ENCODE data around the gene OSBPL6.
"Not testable (repeated sequence)": the region's sequence is repeated elsewhere in the genome, so short reads cannot be mapped to it uniquely, and the experiment has no call there.

The OSBPL6 gene

GRCh38 chr2:178414266-178415247 lies 220.2 kb downstream of the OSBPL6 start:
- peak; percentile 94 for DNase-seq

GRCh38 chr2:178415979-178416378 lies 221.7 kb downstream of the OSBPL6 start:
- no peak for DNase-seq

- no peak for DNase-seq
Observed at GRCh38 chr2:178417916-178418315, 223.6 kb downstream of the OSBPL6 start.

GRCh38 chr2:178418426-178418825 lies 224.1 kb downstream of the OSBPL6 start:
- DNase-seq, result no peak

GRCh38 chr2:178419123-178419522 lies 224.8 kb downstream of the OSBPL6 start:
- peak; percentile 34 for DNase-seq

GRCh38 chr2:178420463-178420999 lies 226.2 kb downstream of the OSBPL6 start:
- DNase-seq, result no peak

GRCh38 chr2:178422097-178422496 lies 227.8 kb downstream of the OSBPL6 start:
- no peak for DNase-seq

GRCh38 chr2:178423746-178424145 lies 229.4 kb downstream of the OSBPL6 start:
- DNase-seq, result not testable (repeated sequence)

- no peak for DNase-seq
Observed at GRCh38 chr2:178425255-178425827, 231.0 kb downstream of the OSBPL6 start.

GRCh38 chr2:178426388-178426787 lies 232.1 kb downstream of the OSBPL6 start:
- no peak for DNase-seq

GRCh38 chr2:178427458-178427857 lies 233.1 kb downstream of the OSBPL6 start:
- no peak for DNase-seq

- no peak for DNase-seq
Observed at GRCh38 chr2:178428396-178428806, 234.1 kb downstream of the OSBPL6 start.

- no peak for DNase-seq
Observed at GRCh38 chr2:178429336-178429735, 235.0 kb downstream of the OSBPL6 start.

GRCh38 chr2:178436662-178437061 lies 242.3 kb downstream of the OSBPL6 start:
- no peak for DNase-seq

- DNase-seq, result no peak
Observed at GRCh38 chr2:178441426-178441825, 247.1 kb downstream of the OSBPL6 start.

GRCh38 chr2:178448968-178449661 lies 254.8 kb downstream of the OSBPL6 start:
- no peak for DNase-seq

GRCh38 chr2:178449700-178450523 lies 255.6 kb downstream of the OSBPL6 start:
- no peak for DNase-seq

- DNase-seq, result peak; percentile 82
Observed at GRCh38 chr2:178450524-178450773, 256.1 kb downstream of the OSBPL6 start.

- peak; percentile 98 for DNase-seq
Observed at GRCh38 chr2:178450774-178451525, 256.6 kb downstream of the OSBPL6 start, which contains the start of the genes PJVK and PRKRA. Gene PJVK (plus strand): TSS chr2:178451378. CDS start chr2:178453410, 2,032 bp downstream. Gene PRKRA (minus strand): TSS chr2:178451175. CDS start chr2:178451030, 145 bp downstream.

- DNase-seq, result no peak
Observed at GRCh38 chr2:178452334-178452733, 258.0 kb downstream of the OSBPL6 start.
